HG03469 (cell line): ENCODE results near the gene SLC27A1.
A peak's percentile ranks its signal among the peaks of the same experiment; 100 is the strongest.
"Not testable (repeated sequence)": the region's sequence is repeated elsewhere in the genome, so short reads cannot be mapped to it uniquely, and the experiment has no call there.

Source experiments
- ATAC-seq: cut with Tn5 transposase; IDR thresholded peaks from one replicate; pipeline ENCODE4 v1.9.1; 2021; ENCODE audit warnings: mild to moderate bottlenecking, moderate library complexity, moderate number of reproducible peaks; ENCODE audit not compliant: unreplicated experiment

The SLC27A1 gene

DNA sequence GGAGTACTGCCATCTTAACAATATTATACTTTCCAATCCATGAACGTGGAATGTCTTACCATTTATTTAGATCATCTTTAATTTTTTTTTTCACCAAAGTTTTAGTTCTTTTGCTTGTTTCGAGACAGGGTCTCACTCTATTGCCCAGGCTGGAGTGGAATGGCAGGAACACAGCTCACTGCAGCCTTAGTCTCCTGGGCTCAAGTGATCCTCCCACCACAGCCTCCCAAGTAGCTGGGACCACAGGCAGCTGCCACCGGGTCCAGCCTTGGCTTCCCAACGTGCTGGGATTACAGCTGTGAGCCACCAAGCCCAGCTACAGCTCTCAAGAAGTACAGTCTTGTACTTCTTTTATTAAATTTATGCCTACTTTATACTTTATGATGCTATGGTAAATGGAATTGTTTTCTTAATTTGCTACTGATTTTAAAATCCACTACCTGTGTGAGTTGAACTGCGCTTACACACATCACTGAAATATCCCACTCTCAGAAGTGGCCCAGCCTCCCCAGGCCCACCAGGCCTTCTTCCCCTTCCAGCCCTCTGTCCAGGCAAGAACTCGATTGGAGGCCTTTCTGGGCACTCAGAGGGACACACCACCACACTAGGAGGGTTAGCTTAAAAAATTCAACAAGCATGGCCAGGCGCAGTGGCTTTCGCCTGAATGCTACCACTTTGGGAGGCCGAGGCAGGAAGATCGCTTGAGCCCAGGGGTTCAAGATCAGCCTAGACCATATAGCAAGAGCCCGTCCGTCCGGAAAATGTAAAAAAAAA, 40.1 kb downstream of the SLC27A1 start:
- ATAC-seq, result no peak

GRCh38 chr19:17511724-17512573, 41.6 kb downstream of the SLC27A1 start:
- ATAC-seq, result peak; percentile 39

DNA sequence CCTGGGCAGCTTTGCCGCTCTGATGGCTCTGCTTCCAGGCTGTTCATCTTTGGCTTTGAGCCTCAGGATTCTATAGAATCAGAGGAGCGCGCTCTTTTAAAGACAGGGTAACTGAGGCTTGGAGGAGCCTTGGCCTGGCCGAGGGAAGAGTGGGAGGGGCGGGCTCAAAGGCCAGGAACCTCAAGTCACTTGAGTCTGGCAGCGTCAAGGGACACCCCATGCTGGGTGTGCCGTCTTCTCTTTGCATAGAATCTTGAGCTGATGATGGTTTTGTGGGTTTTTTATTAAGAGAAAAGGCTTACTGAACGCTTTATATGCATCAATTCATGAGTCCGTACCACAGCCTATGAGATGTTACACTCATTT, 42.2 kb downstream of the SLC27A1 start:
- no peak for ATAC-seq

- no peak for ATAC-seq
These were observed 45.3 kb downstream of the SLC27A1 start for GRCh38 chr19:17515408-17516149.

DNA sequence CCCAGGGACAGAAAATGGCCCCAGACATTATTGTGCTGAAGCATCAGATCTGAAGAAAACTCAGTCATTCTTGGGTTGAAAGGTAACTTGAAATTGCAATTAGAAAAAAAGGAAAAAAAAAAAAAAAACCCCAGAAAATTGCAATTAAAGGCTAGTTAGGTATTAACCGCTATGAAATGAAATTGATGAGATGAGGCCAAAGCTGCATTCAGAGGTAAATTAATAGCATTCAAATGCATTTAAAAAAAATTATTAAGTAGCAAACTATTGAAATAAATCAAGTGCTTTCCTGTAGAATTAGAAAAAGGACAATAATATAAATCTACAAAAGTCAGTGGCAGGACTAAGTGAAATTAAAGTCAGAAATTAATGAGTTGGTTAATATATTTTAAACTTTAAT, 47.6 kb downstream of the SLC27A1 start:
- no peak for ATAC-seq

- ATAC-seq, result not testable (repeated sequence)
These were observed 48.3 kb downstream of the SLC27A1 start for GRCh38 chr19:17518654-17519053.

GRCh38 chr19:17519967-17520366, 49.6 kb downstream of the SLC27A1 start:
- no peak for ATAC-seq

DNA sequence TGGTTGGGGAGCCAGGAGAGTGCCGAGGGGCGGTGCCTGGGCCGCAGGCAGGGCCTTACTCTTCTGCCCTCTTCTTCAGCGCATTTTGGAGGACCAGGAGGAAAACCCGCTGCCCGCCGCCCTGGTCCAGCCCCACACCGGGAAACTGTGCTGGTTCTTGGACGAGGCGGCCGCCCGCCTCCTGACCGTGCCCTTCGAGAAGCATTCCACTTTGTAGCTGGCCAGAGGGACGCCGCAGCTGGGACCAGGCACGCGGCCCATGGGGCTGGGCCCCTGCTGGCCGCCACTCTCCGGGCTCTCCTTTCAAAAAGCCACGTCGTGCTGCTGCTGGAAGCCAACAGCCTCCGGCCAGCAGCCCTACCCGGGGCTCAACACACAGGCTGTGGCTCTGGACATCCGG, 50.5 kb downstream of the SLC27A1 start:
- no peak for ATAC-seq

GRCh38 chr19:17522988-17523872, 52.9 kb downstream of the SLC27A1 start:
- ATAC-seq, result peak; percentile 49

DNA sequence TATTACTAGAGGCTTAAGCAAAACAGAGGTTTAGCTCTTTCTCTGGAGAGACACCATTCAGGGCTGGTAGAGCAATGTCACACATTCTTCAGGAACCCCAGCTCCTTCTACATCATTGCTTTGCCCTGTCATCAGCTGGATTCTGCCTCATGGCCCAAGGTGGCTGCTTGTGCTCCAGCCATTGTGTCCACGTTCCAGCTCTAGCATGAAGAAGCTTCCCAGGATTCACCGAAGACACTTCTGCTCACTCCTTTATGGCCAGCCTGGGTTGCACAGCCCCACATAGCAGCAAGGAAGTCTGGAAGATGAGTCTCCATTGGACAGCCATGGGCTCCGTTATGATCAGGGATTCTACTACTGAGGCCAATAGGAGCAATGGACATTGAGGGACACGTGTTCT, 54.3 kb downstream of the SLC27A1 start:
- no peak for ATAC-seq

GRCh38 chr19:17525141-17525540, 54.8 kb downstream of the SLC27A1 start:
- ATAC-seq, result no peak

- ATAC-seq, result no peak
These were observed 56.6 kb downstream of the SLC27A1 start for GRCh38 chr19:17526922-17527321.

DNA sequence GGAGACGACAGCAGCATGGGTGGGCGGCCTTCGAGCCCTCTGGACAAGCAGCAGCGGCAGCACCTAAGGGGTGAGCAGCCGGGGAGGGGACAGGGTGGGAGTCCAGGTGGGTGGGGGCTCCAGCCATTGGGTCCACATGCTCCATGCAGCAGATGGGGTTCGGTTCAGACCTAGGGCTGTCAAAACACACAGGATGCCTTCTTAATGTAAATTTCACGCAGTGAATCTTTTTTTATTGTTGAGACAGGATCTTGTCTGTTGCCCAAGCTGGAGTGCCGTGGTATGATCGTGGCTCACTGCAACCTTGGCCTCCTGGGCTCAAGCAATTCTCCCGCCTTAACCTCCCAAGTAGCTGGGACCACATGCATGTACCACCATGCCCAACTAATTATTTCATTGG, 57.0 kb downstream of the SLC27A1 start:
- no peak for ATAC-seq

DNA sequence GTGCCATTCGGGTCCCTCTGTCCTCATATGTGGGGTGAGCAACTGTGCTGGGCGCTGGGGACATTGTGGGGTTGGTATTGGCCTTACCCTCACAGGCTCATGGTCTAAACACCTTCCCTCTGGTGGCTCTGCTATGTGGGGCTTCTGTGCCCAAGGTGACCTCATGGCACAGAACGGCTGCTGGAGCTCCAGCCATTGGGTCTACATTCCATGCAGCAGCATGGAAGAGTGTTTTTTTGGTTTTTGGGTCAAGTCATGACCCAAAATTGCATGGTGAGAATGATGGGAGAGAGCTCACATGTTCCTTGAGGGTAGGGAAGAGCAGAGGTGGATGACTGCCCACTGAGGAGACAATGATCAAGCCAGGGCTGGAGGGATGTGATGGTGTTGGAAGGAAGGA, 58.3 kb downstream of the SLC27A1 start:
- ATAC-seq, result no peak

DNA sequence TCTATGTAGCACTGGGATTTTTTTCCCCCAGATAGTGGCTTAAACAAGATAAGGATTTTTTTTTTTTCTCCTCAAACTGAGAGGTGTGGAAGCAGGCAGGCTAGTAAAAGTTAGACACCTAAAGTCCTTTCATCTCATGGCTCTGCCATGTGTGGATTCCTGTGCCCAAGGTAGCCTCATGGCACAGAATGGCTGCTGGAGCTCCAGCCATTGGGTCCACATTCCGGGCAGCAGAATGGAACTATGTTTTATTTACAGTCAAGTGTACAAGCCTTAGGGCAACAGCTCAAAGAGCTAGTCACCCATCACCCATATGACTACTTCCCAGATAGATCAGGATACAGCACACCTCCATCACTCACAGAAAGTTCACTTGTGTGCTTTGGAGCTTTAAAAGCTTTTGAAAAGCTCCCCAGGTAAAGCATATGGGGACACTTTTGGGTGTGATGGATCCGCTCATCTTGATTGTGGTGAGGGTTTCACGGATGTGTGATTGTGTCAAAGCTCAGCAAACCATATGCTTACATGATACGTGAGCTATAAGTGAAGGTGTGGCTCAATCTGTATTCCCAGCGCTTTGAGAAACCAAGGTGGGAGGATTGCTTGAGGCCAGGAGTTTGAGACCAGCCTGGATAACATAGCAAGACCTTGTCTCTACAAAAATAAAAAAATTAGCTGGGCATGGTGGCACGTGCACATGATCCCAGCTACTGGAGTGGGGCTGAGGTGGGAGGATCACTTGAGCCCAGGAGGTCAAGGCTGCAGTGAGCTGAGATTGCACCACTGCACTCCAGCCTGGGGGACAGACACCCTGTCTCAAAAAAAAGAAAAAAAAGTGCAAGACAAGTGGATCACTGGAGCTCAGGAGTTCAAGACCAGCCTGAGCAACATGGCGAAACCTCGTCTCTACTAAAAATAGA, 59.2 kb downstream of the SLC27A1 start:
- ATAC-seq, result no peak

GRCh38 chr19:17530586-17530985, 60.3 kb downstream of the SLC27A1 start:
- no peak for ATAC-seq

GRCh38 chr19:17532116-17532515, 61.8 kb downstream of the SLC27A1 start:
- ATAC-seq, result no peak

DNA sequence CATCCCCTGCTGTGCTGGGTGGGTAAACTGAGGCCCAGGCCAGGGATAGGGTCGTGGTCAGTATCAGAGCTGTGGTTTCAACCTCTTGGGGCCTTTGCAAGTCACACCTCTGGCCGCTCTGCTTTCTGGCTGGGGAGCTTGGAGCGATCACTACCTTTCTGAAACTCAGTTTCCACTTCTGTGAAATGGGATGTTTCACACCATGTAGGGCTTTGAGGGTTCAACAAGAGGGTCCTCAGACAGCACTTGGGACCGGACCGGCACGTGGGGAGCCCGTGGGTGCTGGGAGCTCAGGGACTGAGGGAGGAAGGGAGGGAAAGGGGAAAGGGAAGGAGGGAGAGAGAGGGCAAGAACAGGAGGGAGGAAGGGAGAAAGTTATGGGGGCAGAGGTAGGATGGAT, 62.2 kb downstream of the SLC27A1 start:
- ATAC-seq, result no peak

DNA sequence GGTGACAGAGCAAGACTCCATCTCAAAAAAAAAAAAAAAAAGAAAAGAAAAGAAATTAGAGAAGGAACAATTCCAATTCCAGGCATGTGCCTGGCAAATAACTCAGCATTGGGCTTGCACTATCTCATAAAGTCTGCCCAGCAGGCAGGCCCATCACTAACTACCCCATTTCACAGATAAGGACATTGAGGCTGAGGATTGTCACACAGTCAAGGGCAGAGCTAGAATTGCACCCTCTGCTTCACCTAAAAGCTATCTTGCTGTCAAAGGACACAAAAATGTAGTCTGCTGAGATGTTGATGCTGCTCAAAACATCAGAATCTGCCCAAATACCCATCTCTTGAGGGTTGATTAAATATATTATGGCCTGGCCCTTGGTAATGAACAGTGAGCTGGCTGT, 64.4 kb downstream of the SLC27A1 start:
- no peak for ATAC-seq
